HCT116 (cell line): ENCODE data around the gene OSCAR. TPM values are rescaled to one million over a fixed set of nuclear protein-coding genes. Genes with fewer than 3 reads are reported as not detected.

Experiments used
- ATAC-seq: fragments of 200-7000 bp; cut with Tn5 transposase; 2 replicates; pipeline ENCODE4 v1.9.1; 2020; ENCODE audit warnings: mild to moderate bottlenecking, moderate library complexity
- BruUV-seq: library from RNA; stranded (reverse); fragments of 400-500 nt; replicated peaks from 2 replicates; lab custom pipeline; 2021; lab: Mats Ljungman, UMichigan
- CTCF ChIA-PET: fragments of 300-600 bp; sonication (Branson Sonifier 250); formaldehyde crosslinking; loops from one replicate; lab custom pipeline; 2021; ENCODE audit warnings: antibody characterized with exemption; lab: Charles Lee
- POLR2A ChIA-PET: fragments of 300-600, 350-600 bp; sonication (Branson Sonifier 250); formaldehyde crosslinking; loops from one replicate; lab custom pipeline; 2021; ENCODE audit warnings: antibody characterized with exemption; lab: Charles Lee
- RAD21 ChIA-PET, 2 experiments: fragments of 300-600 bp; sonication (Branson Sonifier 250); formaldehyde crosslinking; loops; one replicate each; lab custom pipeline; 2023; ENCODE audit warnings: low total read pairs in 2 of 2; ENCODE audit not compliant: uncharacterized antibody in 2 of 2, unreplicated experiment in 2 of 2, low non-redundant PET in 1 of 2; lab: Charles Lee
- DNase-seq: peaks from one replicate; pipeline ENCODE4 v3.0.0-alpha.2; 2010; ENCODE audit warnings: low read depth, low spot score
- H2AFZ ChIP-seq: fragments of 200-600 bp; shearing (Covaris generic), sonication (generic); 2 replicates; pipeline ENCODE4 v1.6.1; 2017; ENCODE audit warnings: low read depth, mixed run types, mixed read lengths, antibody characterized with exemption, low read length; ENCODE audit not compliant: poor library complexity, severe bottlenecking
- H3K27ac ChIP-seq: 2 replicates; pipeline ENCODE4 v1.5.1; 2012; ENCODE audit warnings: low read depth, low read length
- H3K27me3 ChIP-seq: fragments of 200-600 bp; sonication (generic); 2 replicates; pipeline ENCODE4 v1.6.1; 2016; ENCODE audit warnings: mixed run types, low read length, mixed read lengths; ENCODE audit not compliant: insufficient read depth
- H3K36me3 ChIP-seq, 2 experiments: fragments of 200-500 bp in 1 of 2; fragments of 200-600 bp in 1 of 2; sonication (Bioruptor generic) in 1 of 2; sonication (generic) in 1 of 2; 2 replicates each; pipeline versions ENCODE4 v1.5.1 to v1.6.1; 2014 to 2016; ENCODE audit warnings: low read length in 2 of 2, inconsistent platforms in 1 of 2, mixed read lengths in 1 of 2, mixed run types in 1 of 2; ENCODE audit not compliant: insufficient read depth in 2 of 2, control insufficient read depth in 1 of 2
- H3K4me1 ChIP-seq, 2 experiments: fragments of 200-600 bp in 1 of 2; sonication (generic) in 1 of 2; 2 replicates each; pipeline versions ENCODE4 v1.5.1 to v1.6.1; 2012 to 2017; ENCODE audit warnings: low read length in 2 of 2, inconsistent platforms in 1 of 2, mild to moderate bottlenecking in 1 of 2, mixed read lengths in 1 of 2, mixed run types in 1 of 2, moderate library complexity in 1 of 2; ENCODE audit not compliant: insufficient read depth in 2 of 2, control insufficient read depth in 1 of 2
- H3K4me2 ChIP-seq: fragments of 200-600 bp; sonication (generic); 2 replicates; pipeline ENCODE4 v1.6.1; 2017; ENCODE audit warnings: mixed run types, low read length, mixed read lengths
- H3K4me3 ChIP-seq, 2 experiments: fragments of 200-600 bp in 1 of 2; sonication (generic) in 1 of 2; replicated peaks in 1 of 2; 2 replicates each; pipeline ENCODE4 v1.5.1; 2011 to 2016; ENCODE audit warnings: low read length in 2 of 2, control low read depth in 1 of 2, low read depth in 1 of 2, mild to moderate bottlenecking in 1 of 2, mixed read lengths in 1 of 2, mixed run types in 1 of 2
- H3K79me2 ChIP-seq: fragments of 200-600 bp; sonication (generic); 2 replicates; pipeline ENCODE4 v1.6.1; 2017; ENCODE audit warnings: mild to moderate bottlenecking, mixed run types, low read length, moderate library complexity, mixed read lengths; ENCODE audit not compliant: insufficient read depth
- H3K9ac ChIP-seq: fragments of 200-600 bp; sonication (generic); 2 replicates; pipeline ENCODE4 v1.6.1; 2016; ENCODE audit warnings: low read length, mixed read lengths
- H3K9me2 ChIP-seq: fragments of 200-600 bp; sonication (generic), shearing (Covaris generic); 2 replicates; pipeline ENCODE4 v1.6.1; 2017; ENCODE audit warnings: mixed run types, mild to moderate bottlenecking, moderate library complexity; ENCODE audit not compliant: insufficient read depth
- H3K9me3 ChIP-seq, 2 experiments: fragments of 200-500 bp in 1 of 2; fragments of 200-600 bp in 1 of 2; sonication (Bioruptor generic) in 1 of 2; sonication (generic) in 1 of 2; 2 replicates each; pipeline ENCODE4 v1.6.1; 2014 to 2017; ENCODE audit warnings: low read length in 2 of 2, mixed read lengths in 2 of 2, inconsistent platforms in 1 of 2, low read depth in 1 of 2, mild to moderate bottlenecking in 1 of 2, mixed run types in 1 of 2, moderate library complexity in 1 of 2; ENCODE audit not compliant: control insufficient read depth in 1 of 2, insufficient read depth in 1 of 2
- H4K20me1 ChIP-seq: fragments of 200-600 bp; sonication (generic), shearing (Covaris generic); 2 replicates; pipeline ENCODE4 v1.6.1; 2017; ENCODE audit warnings: mixed run types, mild to moderate bottlenecking, moderate library complexity; ENCODE audit not compliant: insufficient read depth
- CBX3 ChIP-seq: IDR thresholded peaks from 2 replicates; pipeline ENCODE4 v1.6.1; 2012; ENCODE audit warnings: low read depth
- EGR1 ChIP-seq: IDR thresholded peaks from 2 replicates; pipeline ENCODE4 v1.6.1; 2012; ENCODE audit warnings: low read depth
- ELF1 ChIP-seq: IDR thresholded peaks from 2 replicates; pipeline ENCODE4 v1.6.1; 2012; ENCODE audit warnings: low read depth, borderline replicate concordance
- EZH2phosphoT487 ChIP-seq: fragments of 200-600 bp; IDR thresholded peaks from 2 replicates; pipeline ENCODE4 v1.6.1; 2018; ENCODE audit warnings: antibody characterized with exemption, borderline replicate concordance
- POLR2A ChIP-seq: IDR thresholded peaks from 2 replicates; pipeline ENCODE4 v1.7.0; 2011; ENCODE audit warnings: borderline replicate concordance; ENCODE audit not compliant: insufficient read depth, insufficient read length; ENCODE audit errors: extremely low read depth
- POLR2AphosphoS5 ChIP-seq: IDR thresholded peaks from 2 replicates; pipeline ENCODE4 v1.6.1; 2011; ENCODE audit warnings: mild to moderate bottlenecking, low read depth, low read length, moderate library complexity
- SP1 ChIP-seq: IDR thresholded peaks from 2 replicates; pipeline ENCODE4 v1.6.1; 2012; ENCODE audit warnings: low read depth
- YY1 ChIP-seq: IDR thresholded peaks from 2 replicates; pipeline ENCODE4 v1.6.1; 2011; ENCODE audit warnings: low read length, low read depth, moderate library complexity, mild to moderate bottlenecking; ENCODE audit not compliant: insufficient replicate concordance; ENCODE audit errors: extremely low read depth
- ZNF274 ChIP-seq: fragments of 200-500 bp; sonication (Bioruptor generic); IDR thresholded peaks from 2 replicates; pipeline ENCODE4 v1.6.1; 2014; ENCODE audit warnings: mild to moderate bottlenecking, low read depth, low read length, inconsistent platforms
- intact Hi-C: fragments of 100-400 bp; cut with micrococcal nuclease; formaldehyde crosslinking; loops from 2 replicates; pipeline ENCODE4 v1.10.0; 2022
- total RNA-seq: library from RNA; stranded (reverse); gene quantifications from one replicate; pipeline ENCODE4 v1.2.1, GENCODE V29; 2021; ENCODE audit not compliant: unreplicated experiment
- TF ChIP-seq, protein P1 (sequence below), 3 experiments: fragments of 200-600 bp in 1 of 3; sonication (generic) in 1 of 3; IDR thresholded peaks in 2 of 3; conservative IDR thresholded peaks in 1 of 3; 2 replicates each; pipeline ENCODE4 v1.5.1; 2012 to 2017; ENCODE audit warnings: low read depth in 2 of 3, low read length in 2 of 3, antibody characterized with exemption in 1 of 3, borderline replicate concordance in 1 of 3, control low read depth in 1 of 3, mild to moderate bottlenecking in 1 of 3, mixed read lengths in 1 of 3, mixed run types in 1 of 3, moderate library complexity in 1 of 3; ENCODE audit not compliant: insufficient read depth in 1 of 3
- TF ChIP-seq, protein P2 (sequence below): IDR thresholded peaks from 2 replicates; pipeline ENCODE4 v1.6.1; 2012

The OSCAR gene
- total RNA-seq, 1 experiment from 2014 or later: 0.59 TPM

GRCh38 chr19:54063350-54064116 is 37.1 kb downstream of the OSCAR start, which contains the start of gene VSTM1:
Gene VSTM1 (minus strand): TSS chr19:54063897. CDS start chr19:54063777, 120 bp downstream.
- no peak within 1 kb of the TSS for H3K27ac ChIP-seq
- H3K4me1 ChIP-seq: no peaks in the 10 kb centered on the region
- TF ChIP-seq EGR1: no peak
- TF ChIP-seq CBX3: no peak
- TF ChIP-seq SP1: no peak
- no peak for TF ChIP-seq POLR2AphosphoS5
- TF ChIP-seq ELF1: no peak
- TF ChIP-seq, protein P1, sequence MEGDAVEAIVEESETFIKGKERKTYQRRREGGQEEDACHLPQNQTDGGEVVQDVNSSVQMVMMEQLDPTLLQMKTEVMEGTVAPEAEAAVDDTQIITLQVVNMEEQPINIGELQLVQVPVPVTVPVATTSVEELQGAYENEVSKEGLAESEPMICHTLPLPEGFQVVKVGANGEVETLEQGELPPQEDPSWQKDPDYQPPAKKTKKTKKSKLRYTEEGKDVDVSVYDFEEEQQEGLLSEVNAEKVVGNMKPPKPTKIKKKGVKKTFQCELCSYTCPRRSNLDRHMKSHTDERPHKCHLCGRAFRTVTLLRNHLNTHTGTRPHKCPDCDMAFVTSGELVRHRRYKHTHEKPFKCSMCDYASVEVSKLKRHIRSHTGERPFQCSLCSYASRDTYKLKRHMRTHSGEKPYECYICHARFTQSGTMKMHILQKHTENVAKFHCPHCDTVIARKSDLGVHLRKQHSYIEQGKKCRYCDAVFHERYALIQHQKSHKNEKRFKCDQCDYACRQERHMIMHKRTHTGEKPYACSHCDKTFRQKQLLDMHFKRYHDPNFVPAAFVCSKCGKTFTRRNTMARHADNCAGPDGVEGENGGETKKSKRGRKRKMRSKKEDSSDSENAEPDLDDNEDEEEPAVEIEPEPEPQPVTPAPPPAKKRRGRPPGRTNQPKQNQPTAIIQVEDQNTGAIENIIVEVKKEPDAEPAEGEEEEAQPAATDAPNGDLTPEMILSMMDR (IDR thresholded peaks at IDR 0.05 in 2 of 3, conservative IDR thresholded peaks at IDR 0.05 in 1 of 3; ENCODE audit: borderline replicate concordance in 1 of 3, insufficient read depth in 1 of 3, low read depth in 2 of 3, low read length in 2 of 3): no peak
- H3K4me2 ChIP-seq: no peak within 1 kb of the TSS
- no peak within 1 kb of the TSS for H2AFZ ChIP-seq
- no peaks in the 10 kb centered on the region for H3K9me3 ChIP-seq
- ATAC-seq (no peak), DNase-seq (no peak)
- intact Hi-C loops: no loop called here
- ChIA-PET POLR2A (no interaction called here), RAD21 (no interaction called here), CTCF (no interaction called here)
- H4K20me1 ChIP-seq: no peaks in the 10 kb centered on the region
- no peaks in the 10 kb centered on the region for H3K79me2 ChIP-seq
- H3K27me3 ChIP-seq: no peaks in the 10 kb centered on the region
- no peak within 1 kb of the TSS for H3K4me3 ChIP-seq
- H3K9me2 ChIP-seq: no peaks in the 10 kb centered on the region
- no peaks in the 10 kb centered on the region for H3K36me3 ChIP-seq
- no peak within 1 kb of the TSS for H3K9ac ChIP-seq
- BruUV-seq: no TSS peak

- H3K79me2 ChIP-seq: no peaks in the 10 kb centered on the region
- no peaks in the 10 kb centered on the region for H4K20me1 ChIP-seq
- intact Hi-C loops: no loop called here
- no peaks in the 10 kb centered on the region for H3K9me3 ChIP-seq
- H3K9me2 ChIP-seq: no peaks in the 10 kb centered on the region
- ATAC-seq (no peak), DNase-seq (no peak)
- no peaks in the 10 kb centered on the region for H3K27me3 ChIP-seq
- no peak overlapping the region for H2AFZ ChIP-seq
- H3K9ac ChIP-seq: no peak overlapping the region
- no peaks in the 10 kb centered on the region for H3K4me1 ChIP-seq
- no peak overlapping the region for H3K4me3 ChIP-seq
- H3K4me2 ChIP-seq: no peak overlapping the region
- ChIA-PET RAD21 (no interaction called here), POLR2A (no interaction called here), CTCF (no interaction called here)
- no peak overlapping the region for H3K27ac ChIP-seq
- H3K36me3 ChIP-seq: no peaks in the 10 kb centered on the region
- BruUV-seq: no TSS peak
- TF ChIP-seq ZNF274 (no peak), SP1 (no peak), POLR2A (no peak), YY1 (no peak), EZH2phosphoT487 (no peak), CBX3 (no peak), POLR2AphosphoS5 (no peak)
- TF ChIP-seq, protein P2, sequence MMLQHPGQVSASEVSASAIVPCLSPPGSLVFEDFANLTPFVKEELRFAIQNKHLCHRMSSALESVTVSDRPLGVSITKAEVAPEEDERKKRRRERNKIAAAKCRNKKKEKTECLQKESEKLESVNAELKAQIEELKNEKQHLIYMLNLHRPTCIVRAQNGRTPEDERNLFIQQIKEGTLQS: no peak
- TF ChIP-seq, protein P1 (IDR thresholded peaks at IDR 0.05 in 2 of 3, conservative IDR thresholded peaks at IDR 0.05 in 1 of 3; ENCODE audit: borderline replicate concordance in 1 of 3, insufficient read depth in 1 of 3, low read depth in 2 of 3, low read length in 2 of 3): no peak
Observed at GRCh38 chr19:54062643-54063042, 38.0 kb downstream of the OSCAR start.
